ENCODE measurements around the gene WDR5B.
"Not testable (repeated sequence)": the region's sequence is repeated elsewhere in the genome, so short reads cannot be mapped to it uniquely, and the experiment has no call there.

The WDR5B gene

DNA sequence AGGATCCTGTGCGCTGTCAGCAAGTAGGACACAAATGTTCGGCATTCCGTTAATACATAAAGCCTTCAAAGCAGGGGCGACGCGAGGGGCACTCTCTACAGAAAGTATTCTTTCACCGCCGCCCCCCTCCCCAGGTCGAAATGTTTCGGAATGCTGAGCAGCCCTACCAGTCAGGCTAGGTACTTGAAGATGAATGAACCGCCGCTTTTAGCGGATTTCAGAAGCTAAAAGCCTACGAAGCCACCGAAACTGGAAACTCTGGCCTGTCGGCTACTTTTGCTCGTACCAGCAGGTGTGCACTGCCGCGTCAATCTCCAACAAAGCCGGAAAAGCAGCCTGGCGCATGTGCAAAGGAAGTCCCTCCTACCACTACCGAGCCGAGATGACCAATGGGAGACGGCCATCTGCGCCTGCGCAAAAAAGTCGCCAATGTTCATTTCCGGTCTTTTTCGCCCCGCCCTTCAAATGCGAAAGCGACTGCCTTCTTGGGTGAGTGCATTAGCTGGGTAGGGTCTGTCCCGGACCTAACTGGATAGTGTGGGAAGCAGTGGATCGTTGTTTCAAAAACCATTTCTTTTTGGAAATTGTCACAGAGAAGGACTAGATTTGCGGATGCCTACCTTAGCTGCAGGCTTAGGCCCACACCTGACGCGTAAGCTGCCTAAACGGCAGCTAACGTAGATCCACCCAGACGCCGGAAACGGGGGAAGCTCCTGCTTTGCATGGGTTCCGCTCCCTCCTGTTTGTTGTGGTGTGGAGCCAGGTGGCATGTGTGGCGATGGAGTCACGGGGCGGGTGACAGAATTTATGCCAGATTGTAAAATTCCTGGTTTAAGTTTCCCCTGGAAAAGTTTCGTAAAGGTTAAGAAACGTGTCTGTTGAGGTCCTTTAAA is at the start of gene WDR5B:
TSS of gene WDR5B (minus strand) at position 301 of the 893 bp plus-strand sequence. CDS start 534 bp downstream, outside the sequence.
- DNase-seq (ENCODE audit: low read depth), result peak; percentile 95

DNA sequence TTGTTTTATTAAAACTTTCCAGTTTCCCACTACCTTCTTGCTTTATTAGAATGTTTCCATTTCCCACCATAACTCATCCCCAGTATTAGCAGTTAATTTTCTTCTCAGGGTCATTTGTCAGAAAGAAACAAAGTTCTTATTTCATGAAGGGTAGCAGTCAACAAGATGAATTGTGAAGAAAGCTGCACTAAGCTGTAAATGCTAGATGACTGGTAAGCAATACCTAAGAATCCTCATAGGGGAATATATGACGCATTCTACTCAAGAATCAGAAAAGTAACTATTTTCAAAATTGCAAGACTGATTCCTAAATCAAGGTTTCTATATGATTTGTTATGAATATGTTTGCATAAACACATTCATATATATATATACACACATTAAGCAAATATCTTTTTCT is 48.8 kb upstream of the WDR5B start:
- no peak for DNase-seq (ENCODE audit: low read depth)

- no peak for DNase-seq (ENCODE audit: low read depth)
Measured at GRCh38 chr3:122462406-122462805, 46.5 kb upstream of the WDR5B start.

DNA sequence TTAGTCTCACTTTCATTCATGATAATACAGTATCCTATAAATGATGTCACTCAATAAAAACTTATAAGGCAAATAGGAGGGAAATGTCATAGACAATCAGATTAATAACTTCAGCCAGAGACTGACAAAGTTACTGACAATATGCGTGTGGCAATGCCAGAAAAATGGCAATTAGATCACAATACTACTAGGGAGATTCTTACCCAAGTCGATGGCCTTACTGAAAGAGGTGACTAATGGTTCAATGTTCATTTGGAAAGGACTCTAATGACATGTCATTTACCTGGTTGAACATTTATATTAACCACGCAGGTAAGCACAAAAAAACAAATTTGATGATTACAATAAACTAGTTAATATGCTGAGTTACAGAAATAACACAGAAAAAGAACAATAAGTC is 45.9 kb upstream of the WDR5B start:
- no peak for DNase-seq (ENCODE audit: low read depth)

GRCh38 chr3:122458992-122459391 is 43.1 kb upstream of the WDR5B start:
- no peak for DNase-seq (ENCODE audit: low read depth)

- DNase-seq (ENCODE audit: low read depth), result no peak
Measured at GRCh38 chr3:122457706-122458105, 41.8 kb upstream of the WDR5B start.

DNA sequence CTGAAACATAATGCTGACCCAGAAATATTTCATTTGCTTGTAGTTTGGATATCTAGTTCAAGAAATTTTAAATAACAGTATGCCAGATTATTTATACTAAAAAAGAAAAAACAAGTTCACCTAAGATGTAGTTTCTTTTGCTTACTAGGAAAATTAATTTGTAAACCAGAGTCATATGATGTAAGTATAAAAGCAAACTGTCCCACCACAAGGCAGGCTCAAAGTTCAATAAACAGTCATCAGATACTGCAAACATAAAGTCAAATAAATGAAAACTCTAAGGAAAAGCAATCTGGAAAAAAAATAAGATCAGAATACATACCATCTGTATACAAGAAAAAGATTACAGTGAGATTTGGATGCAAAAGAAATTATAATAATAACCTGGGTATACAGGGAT is 40.2 kb upstream of the WDR5B start:
- no peak for DNase-seq (ENCODE audit: low read depth)

DNA sequence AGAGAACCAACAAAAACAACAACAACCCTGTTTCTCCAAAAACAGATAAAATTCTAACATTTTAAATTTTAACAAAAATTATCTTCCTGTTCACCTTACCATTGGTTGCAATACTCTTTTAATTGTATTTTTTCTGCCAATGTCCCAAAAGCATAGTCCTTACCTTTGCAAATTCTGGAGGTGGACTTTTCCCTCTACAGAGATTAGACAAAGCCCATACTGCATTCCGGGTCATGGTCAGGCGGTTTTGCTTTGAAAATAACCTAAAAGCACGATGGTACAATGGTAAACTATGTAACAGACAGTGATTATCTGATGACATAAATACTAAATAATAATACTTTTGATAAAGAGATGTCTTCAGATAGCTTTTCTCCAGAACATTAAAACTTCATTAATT is 35.5 kb upstream of the WDR5B start:
- DNase-seq (ENCODE audit: low read depth), result no peak

GRCh38 chr3:122448218-122448617 is 32.4 kb upstream of the WDR5B start:
- not testable (repeated sequence) for DNase-seq (ENCODE audit: low read depth)

- not testable (repeated sequence) for DNase-seq (ENCODE audit: low read depth)
Measured at GRCh38 chr3:122444491-122444887, 28.6 kb upstream of the WDR5B start.

DNA sequence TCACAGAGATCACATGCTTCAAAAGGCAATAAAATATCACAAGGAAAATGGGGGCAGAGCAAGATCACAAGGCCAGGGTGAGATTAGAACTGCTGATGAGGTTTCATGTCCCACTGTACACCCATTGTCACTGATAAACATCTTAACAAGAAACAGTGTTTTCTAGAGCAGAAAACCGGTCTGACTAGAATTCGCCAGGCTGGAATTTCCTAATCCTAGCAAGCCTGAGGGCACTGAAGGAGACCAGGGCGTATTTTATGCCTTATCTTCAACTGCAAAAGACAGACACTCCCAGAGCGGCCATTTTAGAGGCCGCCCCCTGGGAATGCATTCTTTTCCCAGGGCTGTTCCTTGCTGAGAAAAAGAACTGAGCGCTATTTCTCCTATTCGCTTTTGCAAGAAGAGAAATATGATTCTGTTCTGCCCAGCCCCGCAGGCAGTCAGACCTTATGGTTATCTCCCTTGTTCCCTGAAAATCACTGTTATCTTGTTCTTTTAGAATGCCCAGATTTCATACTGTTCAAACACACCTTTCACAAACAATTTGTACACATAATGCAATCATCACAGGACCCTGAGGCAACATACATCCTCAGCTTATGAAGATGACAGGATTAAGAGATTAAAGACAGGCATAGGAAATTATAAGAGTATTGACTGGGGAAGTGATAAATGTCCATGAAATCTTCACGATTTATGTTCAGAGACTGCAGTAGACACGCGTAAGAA is 28.1 kb upstream of the WDR5B start:
- not testable (repeated sequence) for DNase-seq (ENCODE audit: low read depth)

GRCh38 chr3:122443090-122443489 is 27.2 kb upstream of the WDR5B start:
- no peak for DNase-seq (ENCODE audit: low read depth)

DNA sequence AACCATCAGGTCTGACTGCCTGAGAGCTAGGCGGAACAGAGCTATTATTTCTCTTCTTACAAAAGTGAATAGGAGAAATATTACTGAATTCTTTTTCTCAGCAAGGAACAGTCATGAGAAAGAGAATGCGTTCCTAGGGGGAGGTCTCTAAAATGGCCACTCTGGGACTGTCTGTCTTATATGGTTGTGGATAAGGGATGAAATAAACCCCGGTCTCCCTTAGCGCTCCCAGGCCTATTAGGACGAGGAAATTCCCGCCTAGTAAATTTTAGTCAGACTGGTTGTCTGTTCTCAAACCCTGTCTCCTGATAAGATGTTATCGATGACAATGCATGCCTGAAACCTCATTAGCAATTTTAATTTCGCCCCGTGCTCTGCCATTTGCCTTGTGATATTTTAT is 20.1 kb upstream of the WDR5B start:
- no peak for DNase-seq (ENCODE audit: low read depth)

- DNase-seq (ENCODE audit: low read depth), result no peak
Measured at GRCh38 chr3:122430371-122430770, 14.5 kb upstream of the WDR5B start.

- DNase-seq (ENCODE audit: low read depth), result no peak
Measured at GRCh38 chr3:122427857-122428471, 12.1 kb upstream of the WDR5B start.

DNA sequence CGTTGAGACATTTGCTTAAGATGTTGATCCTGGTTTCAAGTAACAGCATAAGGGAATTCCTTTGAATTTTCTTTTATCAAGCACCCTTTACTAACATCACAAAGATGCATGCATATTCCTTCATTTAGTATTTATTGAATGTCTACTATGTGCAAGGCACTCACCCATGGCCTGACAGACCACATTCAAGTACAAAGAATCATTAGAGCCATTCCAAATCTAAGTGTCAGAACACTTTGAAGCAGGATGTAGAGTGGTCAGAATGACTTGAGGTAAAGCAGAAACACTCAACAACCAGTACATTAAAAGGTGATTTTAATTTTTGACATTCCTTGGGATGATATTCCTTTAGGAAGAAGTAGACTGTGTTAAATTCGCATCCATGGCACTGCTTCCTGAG is 6.0 kb upstream of the WDR5B start:
- no peak for DNase-seq (ENCODE audit: low read depth)

DNA sequence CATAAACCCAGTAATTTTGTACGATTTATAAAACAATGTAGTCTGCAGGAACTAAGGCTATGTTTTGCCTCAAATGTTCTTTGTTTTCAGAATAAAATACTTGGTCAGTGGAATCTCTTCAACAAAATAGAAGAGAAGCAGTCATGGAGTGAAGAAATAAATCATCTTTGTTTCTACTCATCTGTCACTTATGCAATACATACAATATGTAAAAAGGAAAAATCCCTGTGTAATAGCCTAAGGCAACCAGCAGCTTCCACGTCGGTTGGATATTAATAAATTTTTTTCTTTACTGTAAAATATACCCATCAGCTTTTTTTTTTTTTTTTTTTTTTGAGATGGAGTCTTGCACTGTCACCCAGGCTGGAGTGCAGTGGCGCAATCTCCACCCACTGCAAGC is 5.2 kb upstream of the WDR5B start:
- no peak for DNase-seq (ENCODE audit: low read depth)

- no peak for DNase-seq (ENCODE audit: low read depth)
Measured at GRCh38 chr3:122416966-122417365, 1.1 kb upstream of the WDR5B start.

DNA sequence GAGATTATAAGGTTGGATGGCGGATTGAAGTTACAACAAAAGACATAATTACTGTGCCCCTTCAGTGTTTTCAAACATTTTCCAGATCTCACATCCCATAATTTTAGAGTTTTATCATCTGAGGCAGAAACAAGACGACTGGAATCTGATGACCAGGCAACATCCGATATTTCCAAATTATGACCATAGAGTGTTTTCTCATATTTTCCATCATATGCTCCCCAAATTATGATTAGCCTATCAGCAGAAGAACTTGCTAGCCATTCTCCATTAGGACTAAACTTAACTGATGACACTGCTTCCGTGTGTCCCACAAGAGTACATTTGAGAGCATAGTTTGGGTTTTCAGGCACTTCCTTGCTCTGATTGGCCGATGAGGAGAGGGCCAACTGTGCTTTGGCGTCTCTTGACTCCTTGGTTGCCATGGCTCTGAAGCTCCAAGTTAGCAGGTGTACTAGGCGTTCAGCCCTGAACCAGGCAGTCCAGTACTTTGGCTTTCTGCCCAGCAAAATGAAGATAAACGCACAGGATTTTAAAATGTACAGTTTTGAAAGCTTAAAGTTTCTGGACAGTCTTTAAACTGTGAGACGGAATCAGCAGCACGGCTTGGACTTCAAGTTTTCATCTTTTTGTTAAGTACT is 638 bp downstream of the WDR5B start:
- peak; percentile 16 for DNase-seq (ENCODE audit: low read depth)

GRCh38 chr3:122414391-122414790 is 1.5 kb downstream of the WDR5B start:
- DNase-seq (ENCODE audit: low read depth), result no peak

- DNase-seq (ENCODE audit: low read depth), result no peak
Measured at GRCh38 chr3:122410639-122411038, 5.2 kb downstream of the WDR5B start.

DNA sequence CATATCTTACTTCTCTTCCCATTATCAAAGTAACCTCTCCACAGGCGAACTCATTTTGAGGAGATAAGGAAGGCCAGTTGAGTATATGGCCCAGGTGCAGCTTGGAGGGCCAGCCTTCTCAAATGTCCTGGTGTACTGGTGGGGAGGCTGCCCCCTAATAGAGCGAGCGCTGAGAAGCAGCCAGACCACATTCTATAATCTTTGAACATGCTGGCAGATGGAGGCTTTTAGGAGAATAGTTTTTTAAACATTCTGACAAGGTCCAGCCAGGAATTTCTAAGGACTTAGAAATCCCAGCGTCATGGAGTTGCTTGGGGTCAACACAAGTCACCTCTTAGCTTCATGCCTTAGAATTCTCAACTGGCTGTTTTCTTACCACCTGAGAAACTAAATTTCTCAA is 5.8 kb downstream of the WDR5B start:
- no peak for DNase-seq (ENCODE audit: low read depth)

All from T-helper 22 cell (primary cell).